Stimulated activated CD4-positive, alpha-beta T cell treated with anti-CD3 and anti-CD28 coated beads, Interleukin-15, amount 100 ng/mL, for 48 hours (primary cell): ENCODE data around the gene MICOS13.

Experiments
- DNase-seq, 2 donors: peaks; one replicate each; pipeline ENCODE4 v3.0.0-alpha.2; 2020; ENCODE audit warnings: low read depth in 2 of 2

Gene MICOS13

GRCh38 chr19:5667751-5668271 is 12.5 kb downstream of the MICOS13 start:
- DNase-seq: no peak

GRCh38 chr19:5666921-5667610 is 13.2 kb downstream of the MICOS13 start:
- DNase-seq: no peak

GRCh38 chr19:5665781-5666513 is 14.4 kb downstream of the MICOS13 start:
- no peak for DNase-seq

- DNase-seq: no peak
Measured at GRCh38 chr19:5664515-5664914, 15.8 kb downstream of the MICOS13 start.

GRCh38 chr19:5663904-5664303 is 16.4 kb downstream of the MICOS13 start:
- no peak for DNase-seq

- no peak for DNase-seq
Measured at GRCh38 chr19:5661483-5661882, 18.8 kb downstream of the MICOS13 start.

- no peak for DNase-seq
Measured at GRCh38 chr19:5655412-5655811, 24.9 kb downstream of the MICOS13 start.

- DNase-seq: no peak
Measured at GRCh38 chr19:5654931-5655330, 25.4 kb downstream of the MICOS13 start.

GRCh38 chr19:5652261-5652660 is 28.1 kb downstream of the MICOS13 start:
- no peak for DNase-seq

GRCh38 chr19:5651361-5651760 is 29.0 kb downstream of the MICOS13 start:
- no peak for DNase-seq

- DNase-seq: no peak
Measured at GRCh38 chr19:5648464-5648863, 31.9 kb downstream of the MICOS13 start.

- DNase-seq: no peak
Measured at GRCh38 chr19:5646703-5647102, 33.6 kb downstream of the MICOS13 start.

GRCh38 chr19:5645409-5645808 is 34.9 kb downstream of the MICOS13 start:
- DNase-seq: no peak

- no peak for DNase-seq
Measured at GRCh38 chr19:5644037-5644436, 36.3 kb downstream of the MICOS13 start.

GRCh38 chr19:5643060-5643459 is 37.3 kb downstream of the MICOS13 start:
- no peak for DNase-seq

GRCh38 chr19:5642204-5642603 is 38.1 kb downstream of the MICOS13 start:
- DNase-seq: no peak

GRCh38 chr19:5641171-5641570 is 39.1 kb downstream of the MICOS13 start:
- DNase-seq: no peak

GRCh38 chr19:5637971-5638370 is 42.3 kb downstream of the MICOS13 start:
- DNase-seq: no peak

- no peak for DNase-seq
Measured at GRCh38 chr19:5635427-5635826, 44.9 kb downstream of the MICOS13 start.

GRCh38 chr19:5632657-5633056 is 47.7 kb downstream of the MICOS13 start:
- DNase-seq: no peak

- DNase-seq: no peak
Measured at GRCh38 chr19:5632241-5632612, 48.1 kb downstream of the MICOS13 start.

GRCh38 chr19:5631567-5632240 is 48.6 kb downstream of the MICOS13 start:
- DNase-seq: no peak
